HL-60 (cell line): Measurements from ENCODE around the gene SCMH1.

Experiments
- DNase-seq, 2 experiments: peaks; one replicate each; pipeline ENCODE4 v3.0.0-alpha.2; 2010 to 2020; ENCODE audit warnings: low read depth in 1 of 2, low spot score in 1 of 2
- H3K27ac ChIP-seq: fragments of 250-450 bp; sonication (Bioruptor Pico); replicated peaks from 2 replicates; pipeline ENCODE4 v1.5.1; 2020; ENCODE audit warnings: mild to moderate bottlenecking, moderate library complexity
- H3K27me3 ChIP-seq: fragments of 250-450 bp; sonication (Bioruptor Pico); 2 replicates; pipeline ENCODE4 v1.5.1; 2021; ENCODE audit warnings: mild to moderate bottlenecking, moderate library complexity; ENCODE audit not compliant: insufficient read depth, poor library complexity, severe bottlenecking
- H3K4me3 ChIP-seq: replicated peaks from 2 replicates; pipeline ENCODE4 v1.5.1; 2011; ENCODE audit warnings: mild to moderate bottlenecking, control low read depth, low read length; ENCODE audit not compliant: insufficient read depth
- GABPA ChIP-seq: IDR thresholded peaks from 2 replicates; pipeline ENCODE4 v1.6.1; 2012; ENCODE audit warnings: low read depth
- POLR2AphosphoS5 ChIP-seq: IDR thresholded peaks from 2 replicates; pipeline ENCODE4 v1.6.1; 2012; ENCODE audit warnings: low read depth
- REST ChIP-seq: IDR thresholded peaks from 2 replicates; pipeline ENCODE4 v1.6.1; 2012; ENCODE audit warnings: low read depth; ENCODE audit not compliant: insufficient replicate concordance
- TF ChIP-seq, protein P1 (sequence below): IDR thresholded peaks from one replicate; pipeline ENCODE4 v1.5.1; 2011; ENCODE audit warnings: low read length, control low read depth, inconsistent platforms; ENCODE audit not compliant: insufficient read depth

The SCMH1 gene

DNA sequence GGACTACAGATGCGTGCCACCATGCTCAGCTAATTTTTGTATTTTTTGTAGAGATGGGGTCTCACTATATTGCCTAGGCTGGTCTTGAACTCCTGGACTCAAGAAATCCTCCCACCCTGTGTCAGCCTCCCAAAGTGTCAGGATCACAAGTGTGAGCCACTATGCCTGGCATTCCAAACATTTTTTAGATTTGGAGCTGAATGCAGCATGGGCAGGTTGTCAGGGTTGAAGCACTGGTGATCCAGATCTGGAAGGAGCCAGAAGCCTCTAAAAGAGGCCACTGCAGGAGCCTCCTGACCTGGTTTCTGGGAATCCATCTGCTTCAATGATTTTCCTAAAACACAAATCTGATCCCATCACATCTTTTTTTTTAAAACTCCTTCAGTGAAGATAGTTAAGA is 264.4 kb downstream of the SCMH1 start:
- TF ChIP-seq POLR2AphosphoS5 (no peak), REST (no peak), GABPA (no peak)
- TF ChIP-seq, protein P1, sequence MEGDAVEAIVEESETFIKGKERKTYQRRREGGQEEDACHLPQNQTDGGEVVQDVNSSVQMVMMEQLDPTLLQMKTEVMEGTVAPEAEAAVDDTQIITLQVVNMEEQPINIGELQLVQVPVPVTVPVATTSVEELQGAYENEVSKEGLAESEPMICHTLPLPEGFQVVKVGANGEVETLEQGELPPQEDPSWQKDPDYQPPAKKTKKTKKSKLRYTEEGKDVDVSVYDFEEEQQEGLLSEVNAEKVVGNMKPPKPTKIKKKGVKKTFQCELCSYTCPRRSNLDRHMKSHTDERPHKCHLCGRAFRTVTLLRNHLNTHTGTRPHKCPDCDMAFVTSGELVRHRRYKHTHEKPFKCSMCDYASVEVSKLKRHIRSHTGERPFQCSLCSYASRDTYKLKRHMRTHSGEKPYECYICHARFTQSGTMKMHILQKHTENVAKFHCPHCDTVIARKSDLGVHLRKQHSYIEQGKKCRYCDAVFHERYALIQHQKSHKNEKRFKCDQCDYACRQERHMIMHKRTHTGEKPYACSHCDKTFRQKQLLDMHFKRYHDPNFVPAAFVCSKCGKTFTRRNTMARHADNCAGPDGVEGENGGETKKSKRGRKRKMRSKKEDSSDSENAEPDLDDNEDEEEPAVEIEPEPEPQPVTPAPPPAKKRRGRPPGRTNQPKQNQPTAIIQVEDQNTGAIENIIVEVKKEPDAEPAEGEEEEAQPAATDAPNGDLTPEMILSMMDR: no peak
- no peak for DNase-seq
- H3K27ac ChIP-seq: no peak overlapping the region
- H3K4me3 ChIP-seq: no peak overlapping the region
- H3K27me3 ChIP-seq: no peaks in the 10 kb centered on the region
